Ishikawa (cell line): ENCODE results near the gene ZNF385C.

Experiments used
- CEBPB ChIP-seq: IDR thresholded peaks from 2 replicates; pipeline ENCODE4 v1.6.1; 2012
- CREB1 ChIP-seq: IDR thresholded peaks from 2 replicates; pipeline ENCODE4 v1.6.1; 2012; ENCODE audit warnings: low read depth
- EGR1 ChIP-seq: IDR thresholded peaks from 2 replicates; pipeline ENCODE4 v1.6.1; 2012
- EP300 ChIP-seq: IDR thresholded peaks from 2 replicates; pipeline ENCODE4 v1.6.1; 2012; ENCODE audit warnings: borderline replicate concordance
- FOXM1 ChIP-seq: IDR thresholded peaks from 2 replicates; pipeline ENCODE4 v1.6.1; 2012; ENCODE audit warnings: low read depth, borderline replicate concordance
- MAX ChIP-seq: IDR thresholded peaks from 2 replicates; pipeline ENCODE4 v1.6.1; 2012
- NFIC ChIP-seq: IDR thresholded peaks from 2 replicates; pipeline ENCODE4 v1.6.1; 2012
- RAD21 ChIP-seq: IDR thresholded peaks from 2 replicates; pipeline ENCODE4 v1.6.1; 2012; ENCODE audit warnings: low read depth
- TAF1 ChIP-seq: IDR thresholded peaks from 2 replicates; pipeline ENCODE4 v1.6.1; 2012; ENCODE audit warnings: low read depth, mild to moderate bottlenecking
- TCF12 ChIP-seq: IDR thresholded peaks from 2 replicates; pipeline ENCODE4 v1.6.1; 2012; ENCODE audit warnings: low read depth
- TEAD4 ChIP-seq: IDR thresholded peaks from 2 replicates; pipeline ENCODE4 v1.6.1; 2012
- USF1 ChIP-seq: IDR thresholded peaks from 2 replicates; pipeline ENCODE4 v1.6.1; 2012
- YY1 ChIP-seq: IDR thresholded peaks from 2 replicates; pipeline ENCODE4 v1.6.1; 2012; ENCODE audit warnings: low read depth
- ZBTB7A ChIP-seq: IDR thresholded peaks from 2 replicates; pipeline ENCODE4 v1.6.1; 2012; ENCODE audit warnings: low read depth
- TF ChIP-seq, protein P1 (sequence below): IDR thresholded peaks from 2 replicates; pipeline ENCODE4 v1.6.1; 2012; ENCODE audit warnings: low read depth, mild to moderate bottlenecking

The ZNF385C gene

GRCh38 chr17:42078396-42079043 is 19.8 kb downstream of the ZNF385C start:
- TF ChIP-seq TAF1 (no peak), MAX (no peak), CREB1 (no peak), RAD21 (no peak), NFIC (no peak), CEBPB (no peak), EGR1 (no peak), USF1 (no peak), EP300 (no peak), TCF12 (no peak), ZBTB7A (no peak), YY1 (no peak), TEAD4 (no peak)
- TF ChIP-seq, protein P1, sequence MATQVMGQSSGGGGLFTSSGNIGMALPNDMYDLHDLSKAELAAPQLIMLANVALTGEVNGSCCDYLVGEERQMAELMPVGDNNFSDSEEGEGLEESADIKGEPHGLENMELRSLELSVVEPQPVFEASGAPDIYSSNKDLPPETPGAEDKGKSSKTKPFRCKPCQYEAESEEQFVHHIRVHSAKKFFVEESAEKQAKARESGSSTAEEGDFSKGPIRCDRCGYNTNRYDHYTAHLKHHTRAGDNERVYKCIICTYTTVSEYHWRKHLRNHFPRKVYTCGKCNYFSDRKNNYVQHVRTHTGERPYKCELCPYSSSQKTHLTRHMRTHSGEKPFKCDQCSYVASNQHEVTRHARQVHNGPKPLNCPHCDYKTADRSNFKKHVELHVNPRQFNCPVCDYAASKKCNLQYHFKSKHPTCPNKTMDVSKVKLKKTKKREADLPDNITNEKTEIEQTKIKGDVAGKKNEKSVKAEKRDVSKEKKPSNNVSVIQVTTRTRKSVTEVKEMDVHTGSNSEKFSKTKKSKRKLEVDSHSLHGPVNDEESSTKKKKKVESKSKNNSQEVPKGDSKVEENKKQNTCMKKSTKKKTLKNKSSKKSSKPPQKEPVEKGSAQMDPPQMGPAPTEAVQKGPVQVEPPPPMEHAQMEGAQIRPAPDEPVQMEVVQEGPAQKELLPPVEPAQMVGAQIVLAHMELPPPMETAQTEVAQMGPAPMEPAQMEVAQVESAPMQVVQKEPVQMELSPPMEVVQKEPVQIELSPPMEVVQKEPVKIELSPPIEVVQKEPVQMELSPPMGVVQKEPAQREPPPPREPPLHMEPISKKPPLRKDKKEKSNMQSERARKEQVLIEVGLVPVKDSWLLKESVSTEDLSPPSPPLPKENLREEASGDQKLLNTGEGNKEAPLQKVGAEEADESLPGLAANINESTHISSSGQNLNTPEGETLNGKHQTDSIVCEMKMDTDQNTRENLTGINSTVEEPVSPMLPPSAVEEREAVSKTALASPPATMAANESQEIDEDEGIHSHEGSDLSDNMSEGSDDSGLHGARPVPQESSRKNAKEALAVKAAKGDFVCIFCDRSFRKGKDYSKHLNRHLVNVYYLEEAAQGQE = no peak

- TF ChIP-seq NFIC (no peak), MAX (no peak), EGR1 (no peak), CREB1 (no peak), EP300 (no peak), FOXM1 (no peak), ZBTB7A (no peak), TEAD4 (no peak), YY1 (no peak), TAF1 (no peak), RAD21 (no peak), CEBPB (no peak), TCF12 (no peak), USF1 (no peak)
- TF ChIP-seq, protein P1 = no peak
Measured at GRCh38 chr17:42077755-42078154, 20.5 kb downstream of the ZNF385C start.

DNA sequence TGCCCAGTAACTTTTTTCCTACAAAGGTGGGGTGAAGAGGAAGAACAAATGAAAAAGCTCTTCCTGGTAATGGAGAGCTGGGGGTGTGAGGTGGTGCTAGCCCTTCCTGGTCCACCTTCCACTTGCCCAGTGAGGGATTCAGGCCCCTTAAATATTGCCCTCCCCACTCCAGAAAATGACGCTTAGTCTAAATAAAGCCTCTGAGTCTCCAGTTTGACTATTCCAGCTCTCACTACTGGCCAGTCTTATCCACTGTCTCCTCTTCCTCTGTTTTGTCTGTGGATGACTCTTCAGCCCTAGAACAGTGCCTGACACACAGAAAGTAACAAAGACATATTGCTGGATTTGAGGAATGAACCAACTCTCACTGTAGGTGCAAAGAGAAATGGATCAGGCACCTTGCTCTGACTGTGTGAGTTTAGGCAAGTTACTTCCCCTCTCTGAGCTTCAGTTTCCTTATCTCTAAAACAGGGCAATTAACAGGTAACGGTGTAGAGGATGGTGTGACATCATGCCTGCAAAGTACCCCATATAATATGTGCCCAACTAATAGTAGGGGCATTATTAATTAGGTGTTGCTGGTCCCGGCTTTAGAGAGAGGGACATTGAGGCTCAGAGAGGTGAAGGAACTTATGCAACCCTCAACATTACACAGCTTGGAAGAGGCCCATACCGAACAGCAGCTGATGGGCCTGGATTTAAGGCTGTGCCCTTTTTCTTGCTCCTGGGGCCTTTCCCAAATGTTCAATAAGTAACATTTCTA is 21.3 kb downstream of the ZNF385C start:
- TF ChIP-seq MAX = no peak

DNA sequence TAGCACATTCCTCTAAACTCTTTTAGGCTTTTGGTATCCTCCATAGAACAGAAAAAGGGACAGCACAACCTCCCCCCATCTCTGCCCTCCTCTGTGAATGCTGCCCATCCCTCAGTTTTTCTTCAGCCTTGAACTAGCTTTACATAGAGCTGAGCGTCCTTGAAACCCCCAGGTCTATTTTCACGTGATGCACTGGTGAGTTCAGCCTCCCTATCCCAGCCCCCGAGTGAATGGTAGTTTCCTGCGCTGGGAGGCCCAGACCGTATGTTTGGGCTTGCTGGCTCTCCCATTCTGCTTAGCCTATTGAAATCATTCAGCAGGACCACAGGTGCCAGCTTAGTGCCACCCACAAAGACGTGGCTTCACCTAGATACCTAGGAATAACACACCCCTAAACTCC is 22.5 kb downstream of the ZNF385C start:
- TF ChIP-seq TEAD4 (no peak), FOXM1 (no peak), RAD21 (no peak), MAX (no peak), YY1 (no peak)

- TF ChIP-seq, protein P1 = no peak
- no peak for TF ChIP-seq EP300
Measured at GRCh38 chr17:42072323-42073187, 25.7 kb downstream of the ZNF385C start.
